H9 (cell line): Measurements from ENCODE around the gene KCNIP1. TPM values are rescaled to one million over a fixed set of nuclear protein-coding genes. Genes with fewer than 3 reads are reported as not detected.

Experiments
- DNase-seq: peaks from one replicate; pipeline ENCODE4 v3.0.0-alpha.2; 2017
- H2AFZ ChIP-seq: one replicate; pipeline ENCODE4 v1.6.1; 2013; ENCODE audit warnings: mild to moderate bottlenecking, low read length, control low read depth, moderate library complexity
- H2AK5ac ChIP-seq: 2 replicates; pipeline ENCODE4 v1.6.1; 2013; ENCODE audit warnings: low read length, control low read depth, mixed read lengths; ENCODE audit not compliant: insufficient read length
- H2BK120ac ChIP-seq: one replicate; pipeline ENCODE4 v1.6.1; 2013; ENCODE audit warnings: low read depth, mild to moderate bottlenecking, low read length, control low read depth, inconsistent platforms; ENCODE audit not compliant: poor library complexity, severe bottlenecking
- H2BK12ac ChIP-seq: 2 replicates; pipeline ENCODE4 v1.6.1; 2013; ENCODE audit warnings: low read length, control low read depth, mixed read lengths, low read depth; ENCODE audit not compliant: insufficient read length
- H2BK15ac ChIP-seq: 2 replicates; pipeline ENCODE4 v1.6.1; 2013; ENCODE audit warnings: low read depth, low read length, control low read depth
- H2BK20ac ChIP-seq: one replicate; pipeline ENCODE4 v1.6.1; 2013; ENCODE audit warnings: low read depth, mild to moderate bottlenecking, low read length, control low read depth, inconsistent platforms; ENCODE audit not compliant: poor library complexity, severe bottlenecking
- H2BK5ac ChIP-seq: 2 replicates; pipeline ENCODE4 v1.6.1; 2013; ENCODE audit warnings: low read length, control low read depth, mixed read lengths; ENCODE audit not compliant: insufficient read length
- H3K14ac ChIP-seq: 2 replicates; pipeline ENCODE4 v1.6.1; 2013; ENCODE audit warnings: low read length, control low read depth; ENCODE audit not compliant: insufficient read depth
- H3K18ac ChIP-seq: 2 replicates; pipeline ENCODE4 v1.6.1; 2013; ENCODE audit warnings: low read depth, mild to moderate bottlenecking, mixed read lengths, low read length, control low read depth; ENCODE audit not compliant: insufficient read length
- H3K23ac ChIP-seq: 2 replicates; pipeline ENCODE4 v1.6.1; 2013; ENCODE audit warnings: low read length, control low read depth, mixed read lengths, low read depth; ENCODE audit not compliant: insufficient read length
- H3K23me2 ChIP-seq: 2 replicates; pipeline ENCODE4 v1.6.1; 2013; ENCODE audit warnings: low read depth, mild to moderate bottlenecking, mixed read lengths, low read length, control low read depth; ENCODE audit not compliant: insufficient read length, poor library complexity, severe bottlenecking
- H3K27ac ChIP-seq: 2 replicates; pipeline ENCODE4 v1.5.1; 2013; ENCODE audit warnings: low read length, control low read depth, mixed read lengths, low read depth; ENCODE audit not compliant: insufficient read length
- H3K27me3 ChIP-seq: 2 replicates; pipeline ENCODE4 v1.6.1; 2013; ENCODE audit warnings: low read length, control low read depth, inconsistent platforms; ENCODE audit not compliant: insufficient read depth
- H3K4ac ChIP-seq: 2 replicates; pipeline ENCODE4 v1.6.1; 2013; ENCODE audit warnings: low read depth, mild to moderate bottlenecking, control low read depth, inconsistent platforms, low read length, moderate library complexity
- H3K4me1 ChIP-seq: 2 replicates; pipeline ENCODE4 v1.6.1; 2013; ENCODE audit warnings: low read length, control low read depth, inconsistent platforms; ENCODE audit not compliant: insufficient read depth
- H3K4me2 ChIP-seq: 2 replicates; pipeline ENCODE4 v1.6.1; 2013; ENCODE audit warnings: low read length, control low read depth, mixed read lengths; ENCODE audit not compliant: insufficient read length, insufficient read depth
- H3K56ac ChIP-seq: 2 replicates; pipeline ENCODE4 v1.6.1; 2013; ENCODE audit warnings: low read depth, mild to moderate bottlenecking, mixed read lengths, low read length, control low read depth; ENCODE audit not compliant: insufficient read length
- H3K79me1 ChIP-seq: 2 replicates; pipeline ENCODE4 v1.6.1; 2013; ENCODE audit warnings: low read depth, mild to moderate bottlenecking, moderate library complexity, low read length, control low read depth, inconsistent platforms; ENCODE audit not compliant: insufficient read depth, poor library complexity, severe bottlenecking
- H3K79me2 ChIP-seq: 2 replicates; pipeline ENCODE4 v1.6.1; 2013; ENCODE audit warnings: low read length, control low read depth, inconsistent platforms; ENCODE audit not compliant: insufficient read depth
- H3K9ac ChIP-seq: 2 replicates; pipeline ENCODE4 v1.6.1; 2013; ENCODE audit warnings: low read length, control low read depth, mixed read lengths; ENCODE audit not compliant: insufficient read length; ENCODE audit errors: extremely low read depth
- H3K9me3 ChIP-seq: one replicate; pipeline ENCODE4 v1.6.1; 2013; ENCODE audit warnings: low read depth, low read length, inconsistent platforms; ENCODE audit not compliant: control insufficient read depth
- H3T11ph ChIP-seq: one replicate; pipeline ENCODE4 v1.6.1; 2013; ENCODE audit warnings: mild to moderate bottlenecking, low read length, control low read depth, inconsistent platforms
- H4K20me1 ChIP-seq: one replicate; pipeline ENCODE4 v1.6.1; 2013; ENCODE audit not compliant: control insufficient read depth, insufficient read length, insufficient read depth
- H4K5ac ChIP-seq: 2 replicates; pipeline ENCODE4 v1.6.1; 2013; ENCODE audit warnings: low read depth, mild to moderate bottlenecking, mixed read lengths, low read length, control low read depth; ENCODE audit not compliant: insufficient read length
- H4K8ac ChIP-seq: replicated peaks from 2 replicates; pipeline ENCODE4 v1.6.1; 2013; ENCODE audit warnings: low read length, control low read depth, mixed read lengths, low read depth; ENCODE audit not compliant: insufficient read length
- H4K91ac ChIP-seq: 2 replicates; pipeline ENCODE4 v1.6.1; 2013; ENCODE audit warnings: low read depth, mild to moderate bottlenecking, moderate library complexity, mixed read lengths, low read length, control low read depth; ENCODE audit not compliant: insufficient read length
- H3K27ac Mint-ChIP-seq, 3 experiments: 2 replicates in 2 of 3; 3 replicates in 1 of 3; pipeline ENCODE4 v1.8.0; 2020 to 2021; ENCODE audit warnings: mixed read lengths in 3 of 3, mild to moderate bottlenecking in 1 of 3, moderate library complexity in 1 of 3
- H3K27me3 Mint-ChIP-seq: 2 replicates; pipeline ENCODE4 v1.8.0; 2021; ENCODE audit warnings: low read depth, mild to moderate bottlenecking, moderate library complexity, mixed read lengths
- H3K36me3 Mint-ChIP-seq, 3 experiments: 2 replicates in 2 of 3; 3 replicates in 1 of 3; pipeline ENCODE4 v1.8.0; 2020 to 2021; ENCODE audit warnings: low read depth in 3 of 3, mixed read lengths in 3 of 3; ENCODE audit not compliant: insufficient read depth in 1 of 3
- H3K4me1 Mint-ChIP-seq, 2 experiments: 2 replicates each; pipeline ENCODE4 v1.8.0; 2020; ENCODE audit warnings: mixed read lengths in 2 of 2
- H3K4me3 Mint-ChIP-seq, 2 experiments: 2 replicates in 1 of 2; 3 replicates in 1 of 2; pipeline ENCODE4 v1.8.0; 2020 to 2021; ENCODE audit warnings: mild to moderate bottlenecking in 2 of 2, mixed read lengths in 2 of 2, moderate library complexity in 1 of 2
- H3K9me3 Mint-ChIP-seq, 2 experiments: 2 replicates in 1 of 2; 3 replicates in 1 of 2; pipeline ENCODE4 v1.8.0; 2020; ENCODE audit warnings: mild to moderate bottlenecking in 2 of 2, mixed read lengths in 2 of 2, moderate library complexity in 1 of 2
- CTCF ChIP-seq: fragments of 200-600 bp; sonication (generic); conservative IDR thresholded peaks from 3 replicates; pipeline ENCODE4 v1.8.0; 2021; ENCODE audit warnings: antibody characterized with exemption, mild to moderate bottlenecking
- WGBS: extraction: QIAGEN DNeasy Blood & Tissue Kit; methylation state at CpG from one replicate; pipeline ENCODE4 v1.1.7; 2013; ENCODE audit warnings: missing lambda C conversion rate, low lambda C conversion rate, mixed read lengths; ENCODE audit not compliant: insufficient read length; ENCODE audit errors: extremely low coverage; 5-methylcytosine and 5-hydroxymethylcytosine counted together
- total RNA-seq: library from RNA; stranded (reverse); gene quantifications from 2 replicates; pipeline ENCODE4 v1.2.1, GENCODE V29; 2021

The KCNIP1 gene
- total RNA-seq, 1 experiment from 2014 or later = 0.63 TPM

GRCh38 chr5:170509348-170509660 lies 5.5 kb downstream of the KCNIP1 start:
- H3K9ac ChIP-seq = no peak overlapping the region
- H3K27me3 Mint-ChIP-seq = peaks cover 25% of the 10 kb centered on the region
- no peak overlapping the region for H4K5ac ChIP-seq
- no peak overlapping the region for H3K23ac ChIP-seq
- H3K4me3 Mint-ChIP-seq = no peak overlapping the region
- H3K4me1 Mint-ChIP-seq = peaks cover 9 to 10% of the 10 kb centered on the region in 2 experiments
- DNase-seq = no peak
- H3K4me2 ChIP-seq = no peak overlapping the region
- H3K4ac ChIP-seq = no peak overlapping the region
- H4K20me1 ChIP-seq = no peaks in the 10 kb centered on the region
- H3K27ac Mint-ChIP-seq = no peak overlapping the region
- no peak overlapping the region for H2BK20ac ChIP-seq
- no peaks in the 10 kb centered on the region for H3K36me3 Mint-ChIP-seq
- no peak overlapping the region for H2AFZ ChIP-seq
- H3K27me3 ChIP-seq = peaks cover 11% of the 10 kb centered on the region; the same call in 1 of the 2 replicates
- no peak overlapping the region for H2BK120ac ChIP-seq
- H3K27ac ChIP-seq = no peak overlapping the region
- H3T11ph ChIP-seq = no peak overlapping the region
- no peaks in the 10 kb centered on the region for H3K79me2 ChIP-seq
- H3K9me3 ChIP-seq = no peaks in the 10 kb centered on the region
- H2BK12ac ChIP-seq = no peak overlapping the region
- H2AK5ac ChIP-seq = no peak overlapping the region
- H3K9me3 Mint-ChIP-seq = no peaks in the 10 kb centered on the region; a peak in 1 of 5 replicates
- H3K14ac ChIP-seq = no peak overlapping the region
- no peak overlapping the region for H2BK15ac ChIP-seq
- H3K23me2 ChIP-seq = no peaks in the 10 kb centered on the region
- no peaks in the 10 kb centered on the region for H3K79me1 ChIP-seq
- no peak overlapping the region for H3K56ac ChIP-seq
- no peak overlapping the region for H4K8ac ChIP-seq
- H2BK5ac ChIP-seq = no peak overlapping the region
- no CpG with 5 or more reads among the region's 1 CpG for WGBS
- no peak overlapping the region for H3K18ac ChIP-seq
- TF ChIP-seq CTCF = no peak
- no peak overlapping the region for H4K91ac ChIP-seq
- H3K4me1 ChIP-seq = no peaks in the 10 kb centered on the region
